NAMALWA (cell line): ENCODE measurements around the gene ADGRG6.
"Not testable (repeated sequence)": the region's sequence is repeated elsewhere in the genome, so short reads cannot be mapped to it uniquely, and the experiment has no call there.

ENCODE experiments used
- DNase-seq: peaks from one replicate; pipeline ENCODE4 v3.0.0-alpha.2; 2015; ENCODE audit warnings: low spot score

Gene ADGRG6

DNA sequence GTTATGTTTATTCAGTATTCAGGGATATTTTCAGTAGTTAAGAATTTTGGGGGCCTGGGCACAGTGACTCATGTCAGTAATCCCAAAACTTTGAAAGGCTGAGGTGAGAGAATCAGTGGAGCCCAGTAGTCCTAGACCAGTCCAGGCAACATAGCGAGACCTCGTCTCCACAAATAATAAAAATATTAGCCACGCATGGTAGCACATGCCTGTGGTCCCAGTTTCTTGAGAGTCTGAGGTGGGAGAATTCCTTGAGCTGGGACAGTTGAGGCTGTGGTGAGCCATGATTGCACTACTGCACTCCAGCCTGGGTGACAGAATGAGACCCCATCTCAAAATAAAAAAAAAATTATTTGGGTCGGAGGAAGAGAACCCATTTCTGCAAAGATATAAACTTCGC lies 20.3 kb downstream of the ADGRG6 start:
- no peak for DNase-seq

DNA sequence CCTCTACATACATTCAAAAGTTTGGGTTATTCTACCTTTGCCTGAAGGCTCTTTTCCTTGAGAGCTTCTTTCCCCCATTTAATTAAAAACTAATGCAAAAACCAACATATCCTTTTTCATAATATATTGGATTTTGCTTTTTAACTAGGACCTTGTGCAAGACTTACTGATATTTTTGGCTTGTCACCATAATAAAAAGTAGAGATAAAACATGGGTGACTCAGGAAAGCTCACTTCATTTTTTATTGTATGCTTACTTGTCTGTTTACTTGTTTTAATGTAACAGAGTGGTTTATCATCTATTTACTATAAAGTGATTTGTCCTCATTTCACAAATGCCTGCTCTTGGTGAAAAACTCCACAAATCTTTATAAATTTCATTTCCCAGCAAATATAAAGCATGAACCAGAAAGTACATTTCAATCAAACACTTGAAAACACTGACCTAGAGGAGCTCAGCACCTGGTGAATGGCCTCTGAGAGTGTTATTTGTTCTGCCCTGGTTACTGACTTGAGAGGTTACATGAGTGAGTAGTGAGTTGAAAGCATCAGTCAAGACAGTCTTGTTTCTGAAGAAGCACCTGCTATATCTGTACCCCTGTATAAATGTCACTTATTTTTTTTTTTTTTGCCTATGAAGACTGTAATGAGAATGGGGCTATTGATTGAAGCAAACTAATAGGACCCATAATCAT lies 20.8 kb downstream of the ADGRG6 start:
- DNase-seq, result no peak

DNA sequence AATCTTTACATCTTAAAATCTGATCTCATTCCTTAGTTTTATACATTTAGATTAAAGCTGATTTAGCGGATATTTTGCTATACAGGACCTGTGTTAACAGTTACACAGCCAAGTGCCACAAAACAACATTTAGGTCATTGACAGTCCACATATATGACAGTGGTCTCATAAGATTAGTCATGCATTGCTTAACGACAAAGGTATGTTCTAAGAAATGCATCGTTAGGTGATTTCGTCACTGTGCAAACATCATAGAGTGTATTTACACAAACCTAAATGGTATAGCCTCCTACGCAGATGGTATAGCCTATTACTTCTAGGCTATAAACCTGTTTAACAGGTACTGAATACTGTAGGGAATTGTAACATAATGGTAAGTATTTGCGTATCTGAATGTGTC lies 21.6 kb downstream of the ADGRG6 start:
- no peak for DNase-seq

DNA sequence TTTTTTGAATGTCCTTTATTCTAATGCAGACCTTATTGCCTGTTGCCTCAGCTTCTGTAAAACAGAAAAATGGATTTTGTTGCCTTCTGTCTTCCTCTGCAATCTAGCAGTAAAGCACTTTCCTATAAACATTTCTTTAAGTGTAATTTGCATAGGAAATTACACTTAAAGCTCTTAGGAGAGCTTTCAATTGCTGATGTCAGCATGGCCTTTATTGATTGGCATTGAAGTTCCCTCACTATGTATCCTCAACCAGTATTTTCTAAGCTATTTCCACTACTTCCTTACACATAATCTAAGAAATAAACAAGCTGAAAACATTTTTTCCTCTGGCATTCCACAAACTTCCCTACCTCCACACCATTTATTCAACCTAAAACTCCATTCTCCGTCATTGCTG lies 22.3 kb downstream of the ADGRG6 start:
- DNase-seq, result no peak

DNA sequence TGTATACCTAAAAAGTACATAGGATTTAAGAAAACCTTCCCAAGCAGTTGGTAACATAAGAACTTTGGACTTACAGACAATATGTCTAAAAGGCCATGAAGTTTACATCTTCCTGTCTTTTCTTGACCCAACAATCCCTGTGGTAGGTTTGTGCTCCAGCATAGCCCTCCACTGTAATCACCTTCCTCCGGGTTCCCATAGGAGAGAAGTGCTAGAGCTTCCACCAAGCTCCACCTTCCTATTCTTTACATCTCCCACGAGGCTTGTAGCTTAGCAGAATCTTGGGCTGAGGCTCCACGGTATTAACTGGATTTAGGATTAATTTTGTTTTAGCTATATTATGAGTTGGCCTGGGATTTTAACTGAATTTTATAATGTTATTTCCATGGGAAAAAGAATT lies 23.3 kb downstream of the ADGRG6 start:
- DNase-seq, result no peak

DNA sequence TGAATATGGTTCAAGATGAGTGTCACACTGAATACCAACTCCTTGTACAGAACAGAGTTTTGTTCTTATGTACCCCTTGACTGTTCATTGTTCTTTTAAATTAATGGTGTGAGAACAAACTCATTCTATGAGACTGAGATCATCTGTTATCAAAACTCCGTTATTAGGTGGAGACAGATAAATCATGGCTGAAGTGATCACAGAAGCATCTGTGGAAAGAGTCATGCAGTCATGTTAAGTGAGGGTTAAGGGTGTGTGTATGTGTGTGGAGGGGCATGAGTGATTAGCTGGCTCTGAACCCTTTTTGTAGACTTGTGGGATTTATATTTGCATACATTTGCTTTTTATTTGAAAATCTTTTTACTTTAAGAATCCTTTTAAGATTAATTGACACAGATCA lies 24.7 kb downstream of the ADGRG6 start:
- no peak for DNase-seq

DNA sequence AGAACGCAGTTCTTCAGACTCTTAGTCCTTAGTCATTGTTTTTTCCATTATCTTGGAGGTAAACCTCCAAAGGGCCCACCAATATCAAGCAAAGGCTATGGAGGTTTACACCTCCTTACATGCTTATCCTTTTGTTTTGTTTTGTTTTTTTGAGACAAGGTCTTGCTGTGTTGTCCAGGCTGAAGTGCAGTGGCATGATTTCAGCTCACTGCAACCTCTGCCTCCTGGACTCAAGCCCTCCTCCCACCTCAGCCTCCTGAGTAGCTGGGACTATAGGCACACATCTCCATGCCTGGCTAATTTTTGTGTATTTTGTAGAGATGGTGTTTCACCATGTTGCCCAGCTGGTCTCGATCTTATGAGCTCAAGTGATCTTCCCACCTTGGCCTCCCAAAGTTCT lies 26.3 kb downstream of the ADGRG6 start:
- DNase-seq, result no peak

DNA sequence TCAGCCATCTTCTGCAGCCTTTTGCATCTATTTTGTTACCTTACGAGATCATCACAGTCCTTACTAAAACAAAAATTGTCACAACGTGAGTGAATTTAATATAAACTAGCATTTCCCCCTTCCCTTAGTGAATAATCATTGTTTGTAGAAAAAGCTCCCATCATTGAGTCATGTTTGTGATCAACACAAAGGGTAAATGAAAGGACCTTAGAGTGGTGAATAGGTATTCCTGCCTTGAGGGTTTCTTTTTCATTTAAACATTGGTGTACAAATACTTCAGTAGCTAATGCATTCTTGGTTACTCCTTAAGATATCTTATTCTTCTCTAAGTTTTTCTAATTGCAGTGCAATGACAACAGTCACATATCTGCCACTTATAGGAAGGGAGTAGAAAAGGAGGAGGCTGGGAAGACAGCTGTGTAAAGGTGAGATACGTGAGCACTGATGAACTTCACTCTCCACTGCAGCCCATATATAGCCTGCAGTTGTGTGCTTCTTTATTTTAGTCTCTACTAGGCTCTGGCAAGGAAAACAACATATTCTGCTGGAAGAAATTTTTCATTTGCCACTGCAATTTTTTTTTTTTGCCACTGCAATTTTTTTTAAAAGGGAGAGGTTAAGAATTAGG lies 27.8 kb downstream of the ADGRG6 start:
- DNase-seq, result no peak

DNA sequence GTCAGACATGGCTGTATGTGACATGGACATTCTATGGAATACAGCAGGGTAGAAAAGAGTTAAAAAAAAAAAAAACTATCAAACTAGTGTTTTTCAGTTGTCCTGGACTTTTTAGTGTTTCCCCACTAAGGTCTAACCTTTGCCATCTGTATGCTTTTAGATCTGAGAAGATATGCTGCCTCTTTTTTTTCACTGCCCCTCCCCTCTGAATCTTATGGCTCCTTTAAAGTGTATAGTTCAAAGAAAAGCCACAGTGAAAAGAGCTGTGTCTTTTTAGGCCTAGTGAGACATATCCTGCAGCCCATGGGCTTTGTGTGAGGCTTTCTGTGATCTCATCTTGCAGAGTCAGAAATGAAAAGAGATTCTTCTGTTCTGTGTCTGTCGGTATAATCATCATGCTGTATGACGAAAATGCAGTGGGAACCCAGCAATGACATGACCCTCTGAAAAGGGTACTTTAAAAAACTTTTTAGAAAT lies 29.3 kb downstream of the ADGRG6 start:
- DNase-seq, result no peak

DNA sequence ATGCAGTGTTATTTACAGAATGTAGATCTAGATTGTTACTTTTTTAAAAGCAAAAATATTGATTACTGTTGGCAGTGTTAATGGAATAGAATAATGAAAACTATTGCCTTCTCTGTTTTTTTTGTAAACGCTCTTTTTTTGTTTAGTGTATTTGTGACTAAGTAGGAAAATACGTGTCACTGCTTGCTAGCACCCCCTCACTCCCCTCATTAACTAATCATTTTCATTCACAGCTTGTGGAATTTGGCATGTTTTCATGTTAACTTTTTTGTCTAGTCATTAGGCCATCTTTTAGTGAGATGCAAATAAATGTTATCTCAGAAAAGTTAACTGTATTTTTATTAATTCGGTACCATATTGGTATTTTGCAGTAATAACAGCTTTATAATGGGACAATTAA lies 29.8 kb downstream of the ADGRG6 start:
- no peak for DNase-seq

DNA sequence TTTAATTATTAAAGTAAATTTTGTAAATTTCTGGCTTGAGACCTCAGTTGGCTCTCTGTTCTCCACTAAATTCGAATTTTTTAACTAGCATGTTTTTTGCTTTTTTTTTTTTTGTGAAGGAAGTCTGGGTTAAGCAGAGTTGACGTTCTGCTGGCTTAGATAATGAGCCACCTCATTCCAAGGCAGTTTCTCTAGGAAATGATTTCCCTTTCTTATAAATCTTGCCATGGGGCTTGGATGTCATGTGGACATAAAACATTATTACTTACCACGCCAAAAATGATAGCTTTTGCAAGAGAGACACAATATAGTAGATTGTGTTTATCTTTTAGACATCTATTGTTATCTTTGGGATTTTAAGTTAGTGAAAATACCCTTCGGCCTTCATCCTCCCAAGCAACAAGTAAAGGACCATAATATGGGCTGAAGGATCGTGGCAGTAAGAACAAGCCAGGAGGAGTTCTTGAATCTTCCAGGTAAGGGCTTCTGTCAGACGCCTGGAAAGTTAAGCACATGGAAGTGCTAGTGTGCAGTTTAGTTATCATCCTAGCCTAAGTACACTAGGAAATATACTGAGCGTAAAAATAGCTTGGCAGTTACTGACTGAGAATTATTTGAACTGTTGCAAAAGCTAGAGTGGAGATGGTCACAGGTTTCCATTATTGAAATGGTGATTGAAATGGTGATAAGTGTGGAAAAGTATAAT lies 30.7 kb downstream of the ADGRG6 start:
- no peak for DNase-seq

DNA sequence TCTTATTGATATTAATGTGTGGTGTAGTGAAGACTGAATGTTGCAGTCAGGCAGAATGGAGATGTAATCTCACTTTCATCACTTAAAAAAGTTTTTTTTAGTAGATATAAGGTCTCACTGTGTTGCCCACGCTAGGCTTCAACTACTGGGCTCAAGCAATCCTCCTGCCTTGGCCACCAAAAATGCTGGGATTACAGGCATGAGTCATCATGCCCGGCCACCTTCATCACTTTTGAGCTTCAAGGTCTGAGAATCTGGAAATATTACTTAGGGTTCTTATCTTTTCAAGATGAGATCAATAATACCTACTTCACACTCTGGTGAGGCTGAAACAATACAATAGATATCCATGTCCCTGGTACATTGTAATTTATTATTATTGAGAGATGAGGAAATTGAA lies 31.6 kb downstream of the ADGRG6 start:
- no peak for DNase-seq

DNA sequence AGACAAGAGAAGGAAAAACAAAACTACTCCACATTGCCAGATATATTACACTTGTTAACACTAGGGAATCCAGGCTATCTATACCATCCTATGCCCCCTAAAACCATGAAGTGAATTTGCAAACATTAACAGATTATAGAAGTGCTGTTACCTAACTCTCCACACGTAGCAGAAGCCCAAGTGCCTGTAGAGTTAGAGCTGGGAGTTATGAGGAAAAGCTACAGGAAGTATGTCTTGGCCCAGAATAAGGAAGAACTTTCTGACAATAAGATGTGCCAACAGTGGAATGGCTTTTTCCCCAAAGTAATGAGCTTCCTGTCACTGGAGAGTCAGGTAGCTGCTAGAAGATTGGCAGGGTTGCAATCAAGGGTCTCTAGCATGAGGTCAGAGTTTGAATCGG lies 32.5 kb downstream of the ADGRG6 start:
- no peak for DNase-seq

DNA sequence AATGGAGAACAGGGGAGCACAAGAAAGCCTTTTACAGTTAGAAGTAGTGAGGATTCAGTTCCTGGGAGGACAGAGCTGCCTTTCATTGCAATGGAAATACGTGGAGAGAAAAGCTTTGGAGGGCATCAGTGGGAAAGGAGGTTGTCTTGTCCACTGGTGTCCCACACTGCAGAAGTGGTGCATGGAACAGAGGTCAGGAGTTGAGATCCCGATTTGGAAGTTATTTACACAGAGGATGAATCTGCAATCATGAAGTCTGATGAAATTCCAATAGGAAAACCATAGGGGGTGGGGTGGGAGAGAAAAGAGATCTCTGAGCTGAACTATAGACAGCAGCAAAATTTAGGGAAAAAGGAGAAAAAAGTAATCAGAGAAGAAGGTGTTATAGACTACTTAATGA lies 33.6 kb downstream of the ADGRG6 start:
- no peak for DNase-seq

DNA sequence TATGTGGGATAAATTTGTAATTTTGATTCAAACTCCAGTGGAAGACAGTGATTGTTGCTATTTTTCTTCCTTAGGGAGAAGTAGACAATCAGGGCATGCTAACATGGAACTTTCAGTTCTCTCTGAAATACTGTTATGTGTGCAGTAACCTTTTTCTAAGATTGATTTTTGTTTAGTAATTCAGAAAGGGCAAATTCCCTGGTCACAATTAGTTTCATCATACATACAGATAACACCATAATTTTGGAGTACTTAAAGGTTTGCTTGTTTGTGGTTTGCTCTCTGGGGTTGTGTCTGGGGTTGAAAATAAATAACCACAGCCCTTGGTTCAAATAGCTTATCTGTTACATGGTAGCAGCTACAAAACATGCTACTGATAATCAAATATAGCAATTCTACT lies 34.4 kb downstream of the ADGRG6 start:
- no peak for DNase-seq

DNA sequence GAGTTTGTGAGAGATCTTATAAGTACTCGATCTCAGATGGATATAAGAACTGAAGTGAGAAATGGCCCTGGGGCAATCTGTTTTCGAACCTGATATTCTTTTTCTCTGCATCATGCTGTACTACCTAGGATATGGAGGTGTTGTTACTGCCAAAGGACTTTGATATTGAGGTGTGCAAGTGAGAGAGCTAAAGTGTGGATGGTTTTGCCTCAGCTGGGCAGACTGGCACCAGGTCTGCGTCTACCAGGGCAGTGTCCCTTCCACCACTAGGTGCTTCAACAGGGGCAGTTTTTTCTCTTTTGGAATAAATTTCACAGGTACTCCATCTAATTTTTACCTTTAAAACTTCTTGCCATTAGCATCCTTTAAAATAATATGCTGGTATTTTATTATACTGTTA lies 35.0 kb downstream of the ADGRG6 start:
- no peak for DNase-seq

DNA sequence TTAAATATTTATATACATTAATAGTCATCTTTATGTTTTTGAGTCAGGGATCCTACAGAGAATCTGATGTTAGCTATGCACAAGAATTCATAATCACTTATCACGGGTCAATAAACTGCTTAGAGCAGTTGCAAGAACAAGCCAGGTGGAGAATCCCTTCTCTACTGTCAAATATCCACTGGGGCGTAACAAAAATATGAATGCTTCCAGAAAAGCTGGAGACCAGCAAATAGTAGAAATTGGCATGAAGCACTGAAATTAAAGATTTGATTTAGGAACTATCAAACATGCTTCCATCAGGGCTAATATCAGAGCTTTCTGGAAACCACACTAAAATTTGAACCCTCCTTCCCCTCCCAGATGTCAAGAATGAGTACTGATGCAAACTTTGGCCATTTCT lies 37.3 kb downstream of the ADGRG6 start:
- DNase-seq, result no peak

DNA sequence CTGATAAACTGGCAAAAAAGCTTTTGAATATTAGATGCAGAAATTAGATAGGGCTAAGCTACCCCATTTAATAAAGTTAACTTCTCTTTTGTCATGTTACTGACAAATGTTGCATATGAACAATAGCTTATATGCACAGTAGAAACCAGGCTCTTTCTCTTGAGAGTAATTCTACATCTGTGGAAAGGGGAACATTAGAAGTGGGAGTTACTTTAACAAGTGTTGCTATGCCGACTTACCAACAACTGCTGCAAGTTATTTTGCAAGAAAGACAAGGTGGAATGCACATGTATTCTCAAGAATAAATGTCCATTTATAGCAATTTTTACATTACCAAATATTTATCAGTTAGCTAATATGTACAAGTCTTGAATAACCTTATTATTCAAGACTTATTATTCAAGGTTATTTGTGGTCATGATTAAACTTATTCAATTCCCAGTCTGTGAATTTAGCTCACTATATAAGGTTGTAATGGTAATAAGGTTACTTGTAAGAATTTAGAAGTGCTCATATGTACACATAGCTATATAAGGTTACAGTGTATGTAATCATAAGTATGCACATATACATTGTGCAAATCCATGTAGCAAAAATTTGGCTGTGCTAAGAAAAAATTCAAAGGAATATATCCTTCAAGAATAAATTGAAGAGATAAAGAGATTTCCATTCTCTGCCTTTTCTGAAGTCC lies 38.3 kb downstream of the ADGRG6 start:
- DNase-seq, result no peak

DNA sequence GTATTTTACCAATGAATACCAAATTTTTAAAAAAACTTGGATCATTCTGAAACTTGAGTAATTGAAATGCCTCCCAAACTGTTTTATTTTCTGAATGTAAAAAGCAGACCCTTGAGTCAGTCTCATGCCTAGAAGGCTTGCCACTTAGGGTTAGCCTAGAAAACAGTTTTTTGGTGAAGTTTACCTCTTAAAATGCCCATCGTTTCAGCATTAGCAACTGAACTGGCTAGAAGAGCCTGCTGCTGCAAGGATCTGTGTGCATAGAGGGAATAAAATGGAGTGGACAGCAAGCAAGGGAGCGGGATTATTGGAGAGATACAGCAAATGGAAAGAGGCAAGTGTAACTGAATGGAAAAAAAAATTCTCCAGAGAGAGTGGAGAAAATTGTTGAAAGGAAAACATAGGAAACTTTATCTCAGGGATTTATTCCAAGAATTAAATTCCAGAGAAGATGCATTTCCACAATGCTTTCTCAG lies 40.1 kb downstream of the ADGRG6 start:
- DNase-seq, result no peak

DNA sequence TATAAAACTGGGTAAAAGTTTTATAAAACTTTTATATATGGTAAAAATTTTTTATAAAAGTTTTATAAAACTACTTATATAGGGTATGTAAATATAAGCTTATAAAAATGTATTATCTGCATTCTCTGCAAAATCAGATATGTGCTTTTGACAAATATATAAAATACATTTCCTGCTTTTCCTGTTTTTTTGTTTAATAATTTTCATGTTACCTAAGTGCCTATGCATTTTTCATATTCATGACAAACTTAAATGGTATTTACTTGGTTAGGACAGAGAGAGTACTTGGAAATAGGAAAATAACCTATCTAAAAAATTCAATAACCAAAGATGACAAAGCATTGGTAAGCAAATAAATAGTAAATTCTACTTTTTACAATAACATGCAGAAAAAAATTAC lies 41.2 kb downstream of the ADGRG6 start:
- DNase-seq, result no peak

DNA sequence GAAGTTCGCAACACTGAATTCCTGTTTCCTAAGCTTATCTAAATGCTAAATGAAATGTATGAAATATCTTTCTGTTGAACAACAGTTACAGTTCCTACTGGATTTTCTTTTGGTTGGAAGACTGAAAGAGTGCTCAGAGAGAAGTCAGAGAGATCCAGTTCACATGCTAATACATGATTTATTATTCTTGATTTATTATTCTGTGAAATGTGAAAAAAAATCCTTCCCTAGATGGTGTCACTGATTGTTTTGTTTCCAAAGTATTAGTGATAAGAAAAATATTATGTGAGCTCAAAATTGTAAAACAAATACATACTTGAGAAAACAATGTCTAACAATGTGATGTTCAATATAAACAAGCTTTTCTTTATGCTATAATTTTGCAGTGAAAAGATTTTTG lies 42.1 kb downstream of the ADGRG6 start:
- DNase-seq, result no peak

DNA sequence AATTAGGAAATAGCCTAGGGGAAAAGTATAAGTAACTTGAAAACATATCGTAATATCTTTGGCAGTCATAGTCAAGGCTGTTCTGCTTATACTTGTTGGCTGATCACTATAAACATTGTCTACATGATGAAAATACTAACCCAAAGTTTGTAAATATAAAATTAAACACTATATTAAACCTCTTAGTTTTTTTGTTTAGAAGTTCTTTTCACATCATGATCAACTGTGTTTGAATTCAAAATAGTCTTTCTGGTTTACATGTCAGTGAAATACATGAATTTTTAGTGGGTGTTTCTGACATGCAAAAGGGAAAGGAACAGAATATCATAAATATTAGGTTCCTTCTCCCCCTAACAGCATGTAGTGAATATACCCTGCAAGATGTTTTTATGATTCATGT lies 43.5 kb downstream of the ADGRG6 start:
- no peak for DNase-seq

DNA sequence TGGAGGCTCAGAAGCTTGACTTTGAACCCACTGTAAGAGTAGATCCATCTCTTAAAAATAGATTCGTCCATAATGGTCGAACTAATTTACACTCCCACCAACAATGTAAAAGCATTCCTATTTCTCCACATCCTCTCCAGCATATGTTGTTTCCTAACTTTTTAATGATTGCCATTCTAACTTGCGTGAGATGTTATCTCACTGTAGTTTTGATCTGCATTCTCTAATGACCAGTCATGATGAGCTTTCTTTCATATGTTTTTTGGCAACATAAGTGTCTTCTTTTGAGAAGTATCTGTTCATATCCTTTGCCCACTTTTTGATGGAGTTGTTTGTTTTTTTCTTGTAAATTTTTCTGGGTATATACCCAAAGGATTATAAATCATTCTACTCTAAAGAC lies 44.4 kb downstream of the ADGRG6 start:
- DNase-seq, result not testable (repeated sequence)
